Activated CD8-positive, alpha-beta memory T cell treated with anti-CD3 and anti-CD28 coated beads, Interleukin-2, amount 50 U/mL, for 4 hours (primary cell): Measurements from ENCODE around the gene CCL21.
A peak's percentile ranks its signal among the peaks of the same experiment; 100 is the strongest.

Experiments
- DNase-seq: peaks from one replicate; pipeline ENCODE4 v3.0.0-alpha.2; 2020

The CCL21 gene

DNA sequence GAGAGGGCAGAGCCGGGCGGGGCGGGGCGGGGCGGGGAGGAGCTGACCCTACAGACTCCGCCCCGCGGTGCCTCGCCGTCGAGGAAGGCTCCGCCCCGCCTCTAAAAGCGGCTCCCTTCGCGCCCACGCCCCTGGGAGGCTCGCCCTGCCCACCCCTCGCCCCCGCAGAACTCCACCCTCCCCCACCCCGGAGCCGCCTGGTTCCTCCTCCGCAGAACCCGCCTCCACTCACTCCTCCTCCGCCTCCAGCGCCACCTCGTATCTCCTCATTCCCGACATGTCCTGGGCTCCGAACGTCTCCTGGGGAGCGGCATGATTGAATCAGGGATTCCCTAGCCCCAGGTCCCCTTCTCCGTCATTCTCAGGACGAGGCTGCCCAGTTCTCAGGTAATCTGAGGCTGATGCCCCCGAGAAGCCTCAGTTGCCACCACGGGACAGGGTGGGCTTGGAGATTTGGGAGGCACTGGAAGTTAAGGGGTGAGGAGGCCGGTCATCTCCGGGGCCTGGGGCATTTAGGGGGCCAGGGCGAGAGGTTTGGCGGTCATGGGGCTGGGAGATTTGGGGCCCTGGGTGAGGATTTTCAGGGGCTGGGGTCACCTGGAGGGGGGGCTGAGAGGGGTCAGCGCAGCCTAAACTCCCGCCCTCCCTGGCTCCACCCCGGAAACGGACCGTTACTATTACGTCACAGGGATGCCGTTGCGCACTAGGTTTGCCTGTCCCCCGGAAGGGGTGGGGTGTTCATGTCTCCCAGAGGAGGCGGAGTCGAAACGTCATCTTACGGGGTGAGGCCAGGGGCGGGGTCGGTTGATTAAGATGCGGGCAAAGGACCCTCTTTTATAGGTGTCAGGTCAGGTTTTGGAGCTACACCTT is 44.3 kb downstream of the CCL21 start:
- peak; percentile 87 for DNase-seq

DNA sequence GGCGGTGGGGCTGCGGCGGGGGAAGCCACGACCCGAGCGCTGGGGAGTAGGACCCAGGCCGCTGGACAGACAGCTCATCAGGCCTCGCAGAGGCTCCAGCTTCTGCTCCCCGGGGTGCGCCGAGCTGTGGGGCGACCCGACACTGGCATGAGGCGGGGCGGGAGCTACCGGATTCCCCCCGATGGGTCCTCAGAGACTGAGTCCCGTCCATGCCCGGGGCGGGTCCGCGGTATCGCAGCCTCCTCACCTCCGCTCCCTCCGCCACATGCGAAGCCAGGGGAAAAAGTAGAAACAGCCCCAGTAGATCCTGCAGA is 44.9 kb downstream of the CCL21 start:
- no peak for DNase-seq

DNA sequence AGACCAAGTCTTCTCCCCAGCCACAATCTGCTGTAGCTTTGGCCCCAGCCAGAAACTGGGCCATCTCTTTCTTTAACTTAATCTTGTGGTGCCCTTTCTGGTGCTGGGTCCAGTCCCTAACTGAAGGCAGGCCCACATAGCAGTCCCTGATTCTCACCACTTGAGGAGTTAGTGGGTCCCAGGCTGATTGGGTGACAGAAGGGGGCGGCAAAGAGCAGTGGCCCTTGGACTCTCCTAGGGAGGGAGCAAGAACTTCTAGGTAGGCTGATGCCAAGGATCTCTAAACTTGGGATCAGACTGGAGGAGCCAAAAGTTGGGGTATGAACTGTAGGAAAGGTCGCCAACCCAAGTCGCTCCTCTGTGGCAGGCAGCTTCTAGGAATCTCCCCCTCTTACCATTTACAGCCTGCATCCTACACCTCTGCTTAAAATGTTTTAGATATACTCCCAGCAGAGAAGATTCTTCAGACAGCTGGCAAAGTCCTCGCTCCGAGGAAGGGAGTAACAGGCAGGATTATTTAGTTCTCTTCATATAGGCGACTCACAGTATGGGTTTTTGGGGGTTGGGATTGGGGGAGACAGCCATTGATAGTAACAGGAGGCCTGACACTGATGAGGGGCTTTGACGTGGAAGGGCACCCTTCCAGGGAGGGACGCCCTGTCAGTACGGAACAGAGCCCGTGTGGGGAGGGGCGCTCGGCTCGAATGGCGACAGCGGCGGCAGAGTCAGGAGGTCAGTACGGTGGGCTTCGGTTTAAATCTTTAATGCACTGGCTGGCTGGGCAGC is 45.5 kb downstream of the CCL21 start:
- DNase-seq: peak; percentile 60

DNA sequence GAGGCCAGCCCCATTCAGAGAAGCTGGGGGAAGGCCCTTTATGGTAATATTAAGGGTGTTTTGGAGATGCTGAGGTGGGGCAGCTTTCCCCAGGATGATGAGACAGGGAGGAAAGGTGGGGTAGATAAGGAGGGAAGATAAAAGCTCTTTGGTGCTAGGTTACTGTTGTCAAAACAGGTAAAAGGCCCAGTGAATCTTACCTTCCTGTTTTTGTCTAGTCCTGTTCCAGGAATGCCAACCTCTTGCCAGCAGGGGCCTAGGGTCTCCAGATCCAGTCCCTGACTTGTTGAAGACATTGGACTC is 46.7 kb downstream of the CCL21 start:
- DNase-seq: no peak

DNA sequence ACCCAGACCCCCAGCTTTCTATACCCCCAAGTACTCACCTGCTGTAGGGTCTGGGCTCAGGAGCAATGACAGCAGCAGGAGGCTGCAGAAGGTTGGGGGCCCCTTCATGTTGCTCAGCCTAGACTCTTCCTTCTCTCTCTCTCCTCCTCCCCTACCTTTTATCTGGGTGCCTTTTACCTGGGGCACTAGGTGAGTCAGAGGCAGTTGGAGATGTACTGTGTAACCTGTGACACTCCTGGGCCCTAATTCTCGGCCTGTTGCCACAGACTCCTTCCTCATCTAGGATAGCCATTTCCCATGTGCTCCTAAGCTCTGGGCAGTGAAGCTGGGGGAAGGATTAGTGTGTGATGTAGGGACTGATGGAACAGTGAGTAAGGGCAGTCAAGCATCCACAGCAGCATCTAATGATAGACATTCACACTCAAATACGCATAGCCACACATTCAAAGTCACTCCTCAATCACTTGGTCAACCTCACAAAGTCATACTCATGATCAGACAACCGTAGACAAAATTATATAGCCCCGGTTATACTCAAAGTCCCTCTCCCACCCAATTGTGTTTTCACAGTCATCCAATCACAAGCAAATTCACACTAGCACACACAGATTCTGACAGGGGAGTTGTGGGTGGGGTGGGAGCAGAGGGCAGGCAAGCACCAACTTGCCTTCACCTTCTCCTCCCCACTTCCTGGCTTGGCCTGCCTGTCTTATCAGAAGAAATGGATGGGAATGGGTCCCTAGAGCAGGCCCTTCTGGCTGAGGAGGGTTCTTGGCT is 47.2 kb downstream of the CCL21 start, which contains the start of gene CCL27:
Gene CCL27 (minus strand): TSS at position 132 of the 777 bp plus-strand sequence. CDS start 24 bp downstream, at position 108.
- DNase-seq: no peak

DNA sequence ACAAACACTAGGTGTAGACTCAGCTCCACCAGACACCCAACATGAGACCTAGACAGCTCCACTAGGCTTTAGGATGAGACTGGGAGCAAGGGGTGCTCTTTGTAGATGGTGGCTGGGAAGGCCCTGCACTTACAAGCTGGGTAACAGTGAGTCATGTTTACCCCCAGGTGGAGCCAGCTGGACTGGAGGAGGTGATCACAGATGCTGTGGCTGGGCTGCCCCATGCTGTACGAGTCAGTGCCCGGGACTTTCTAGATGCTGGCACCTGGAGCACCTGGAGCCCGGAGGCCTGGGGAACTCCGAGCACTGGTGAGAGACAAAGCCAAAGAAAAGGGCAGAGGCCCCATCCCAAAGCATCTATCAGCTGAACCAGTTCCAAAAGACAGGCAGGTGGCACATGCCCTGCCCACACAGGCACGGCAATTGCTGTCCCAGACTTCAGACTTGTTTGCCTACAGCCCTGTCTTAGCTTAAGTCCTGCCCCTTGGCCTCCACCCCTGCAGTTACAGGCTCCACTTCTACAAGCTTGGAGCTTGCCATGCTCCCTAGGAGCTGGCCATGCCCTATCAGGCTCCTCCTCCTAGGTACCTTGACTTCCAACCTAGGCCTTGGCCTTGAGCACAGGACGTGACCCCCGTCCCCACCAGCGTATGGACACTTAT is 50.2 kb downstream of the CCL21 start:
- DNase-seq: no peak
